Hepatic stellate cell (primary cell): ENCODE data around the gene IL15RA.

ENCODE experiments used
- DNase-seq: peaks from one replicate; pipeline ENCODE4 v3.0.0; 2011; ENCODE audit warnings: low spot score

Gene IL15RA

GRCh38 chr10:5977471-5978229, at the start of gene IL15RA:
IL15RA (minus strand) TSS chr10:5977543; CDS start chr10:5977492, 51 bp downstream.
- DNase-seq, result peak; percentile 83

GRCh38 chr10:6025683-6026255, 48.4 kb upstream of the IL15RA start:
- no peak for DNase-seq

GRCh38 chr10:6024334-6024682, 47.0 kb upstream of the IL15RA start:
- no peak for DNase-seq

- DNase-seq, result no peak
These were observed 46.5 kb upstream of the IL15RA start for GRCh38 chr10:6023661-6024333.

GRCh38 chr10:6022660-6023059, 45.3 kb upstream of the IL15RA start:
- no peak for DNase-seq

GRCh38 chr10:6020826-6021225, 43.5 kb upstream of the IL15RA start:
- DNase-seq, result no peak

GRCh38 chr10:6019796-6020195, 42.5 kb upstream of the IL15RA start:
- DNase-seq, result no peak

- no peak for DNase-seq
These were observed 41.9 kb upstream of the IL15RA start for GRCh38 chr10:6019010-6019782.

- DNase-seq, result no peak
These were observed 41.1 kb upstream of the IL15RA start for GRCh38 chr10:6018422-6018821.

- DNase-seq, result no peak
These were observed 40.5 kb upstream of the IL15RA start for GRCh38 chr10:6017781-6018354.

GRCh38 chr10:6014241-6014761, 37.0 kb upstream of the IL15RA start:
- DNase-seq, result peak; percentile 48

- no peak for DNase-seq
These were observed 36.3 kb upstream of the IL15RA start for GRCh38 chr10:6013413-6014192.

- no peak for DNase-seq
These were observed 35.0 kb upstream of the IL15RA start for GRCh38 chr10:6012121-6012905.

- DNase-seq, result no peak
These were observed 34.2 kb upstream of the IL15RA start for GRCh38 chr10:6011558-6011957.

GRCh38 chr10:6010569-6010968, 33.2 kb upstream of the IL15RA start:
- no peak for DNase-seq

- DNase-seq, result no peak
These were observed 32.6 kb upstream of the IL15RA start for GRCh38 chr10:6009961-6010360.

- DNase-seq, result peak; percentile 24
These were observed 31.8 kb upstream of the IL15RA start for GRCh38 chr10:6009150-6009549.

GRCh38 chr10:6008497-6009142, 31.3 kb upstream of the IL15RA start:
- DNase-seq, result peak; percentile 41

- no peak for DNase-seq
These were observed 29.6 kb upstream of the IL15RA start for GRCh38 chr10:6006991-6007390.

- no peak for DNase-seq
These were observed 29.2 kb upstream of the IL15RA start for GRCh38 chr10:6006546-6006945.
